Mesendoderm (in vitro differentiated cells): ENCODE results near the gene ASTN1.

Experiments
- DNase-seq: peaks from one replicate; pipeline ENCODE4 v3.0.0; 2013
- H2AK5ac ChIP-seq: 2 replicates; pipeline ENCODE4 v1.6.1; 2013; ENCODE audit warnings: low read length, inconsistent platforms
- H2BK120ac ChIP-seq: 2 replicates; pipeline ENCODE4 v1.6.1; 2013; ENCODE audit warnings: low read depth, mild to moderate bottlenecking, low read length, moderate library complexity, mixed read lengths
- H2BK15ac ChIP-seq: replicated peaks from 2 replicates; pipeline ENCODE4 v1.6.1; 2013; ENCODE audit warnings: low read depth, mild to moderate bottlenecking, moderate library complexity
- H2BK5ac ChIP-seq: 2 replicates; pipeline ENCODE4 v1.6.1; 2013; ENCODE audit warnings: low read length, inconsistent platforms
- H3K18ac ChIP-seq: 2 replicates; pipeline ENCODE4 v1.6.1; 2013; ENCODE audit warnings: mild to moderate bottlenecking, low read length, mixed read lengths
- H3K23ac ChIP-seq: one replicate; pipeline ENCODE4 v1.6.1; 2013; ENCODE audit warnings: low read length
- H3K27ac ChIP-seq: 2 replicates; pipeline ENCODE4 v1.5.1; 2013; ENCODE audit warnings: low read depth, mild to moderate bottlenecking, inconsistent platforms, low read length, moderate library complexity
- H3K27me3 ChIP-seq: 2 replicates; pipeline ENCODE4 v1.6.1; 2013; ENCODE audit warnings: low read length, control low read depth, mild to moderate bottlenecking, inconsistent platforms; ENCODE audit not compliant: insufficient read depth, poor library complexity
- H3K36me3 ChIP-seq: 2 replicates; pipeline ENCODE4 v1.6.1; 2013; ENCODE audit warnings: low read length, inconsistent platforms; ENCODE audit not compliant: control insufficient read depth, insufficient read depth
- H3K4ac ChIP-seq: one replicate; pipeline ENCODE4 v1.6.1; 2013; ENCODE audit warnings: low read depth, mild to moderate bottlenecking, low read length, moderate library complexity
- H3K4me1 ChIP-seq: 2 replicates; pipeline ENCODE4 v1.6.1; 2013; ENCODE audit warnings: low read depth, low read length, inconsistent platforms; ENCODE audit not compliant: control insufficient read depth
- H3K4me2 ChIP-seq: 2 replicates; pipeline ENCODE4 v1.6.1; 2013; ENCODE audit warnings: low read length
- H3K4me3 ChIP-seq: 2 replicates; pipeline ENCODE4 v1.5.1; 2013; ENCODE audit warnings: mild to moderate bottlenecking, low read length
- H3K56ac ChIP-seq: one replicate; pipeline ENCODE4 v1.6.1; 2013; ENCODE audit warnings: low read length
- H3K79me1 ChIP-seq: 2 replicates; pipeline ENCODE4 v1.6.1; 2013; ENCODE audit warnings: low read length, inconsistent platforms
- H3K79me2 ChIP-seq: 2 replicates; pipeline ENCODE4 v1.6.1; 2013; ENCODE audit warnings: mild to moderate bottlenecking, low read length; ENCODE audit not compliant: control insufficient read depth, insufficient read depth
- H3K9ac ChIP-seq: 2 replicates; pipeline ENCODE4 v1.6.1; 2013; ENCODE audit warnings: low read length, inconsistent platforms
- H4K5ac ChIP-seq: one replicate; pipeline ENCODE4 v1.6.1; 2013; ENCODE audit warnings: low read length
- H4K8ac ChIP-seq: one replicate; pipeline ENCODE4 v1.6.1; 2013; ENCODE audit warnings: low read depth, mild to moderate bottlenecking, control low read depth, low read length, moderate library complexity
- WGBS: extraction: QIAGEN DNeasy Blood & Tissue Kit; methylation state at CpG from one replicate; pipeline ENCODE4 v1.1.7; 2013; ENCODE audit warnings: low lambda C conversion rate, missing lambda C conversion rate; ENCODE audit not compliant: insufficient coverage; ENCODE audit errors: extremely low coverage; 5-methylcytosine and 5-hydroxymethylcytosine counted together

Gene ASTN1

GRCh38 chr1:177162243-177162642 is 2.3 kb downstream of the ASTN1 start:
- H3K36me3 ChIP-seq, result no peaks in the 10 kb centered on the region
- H3K23ac ChIP-seq, result no peak overlapping the region
- no peak overlapping the region for H3K27ac ChIP-seq
- peaks cover 20% of the 10 kb centered on the region for H3K27me3 ChIP-seq
- no peak overlapping the region for H3K4me3 ChIP-seq
- no peak for DNase-seq
- no peaks in the 10 kb centered on the region for H3K4me1 ChIP-seq
- no peak overlapping the region for H2BK15ac ChIP-seq
- no peak overlapping the region for H2BK120ac ChIP-seq
- no peak overlapping the region for H3K56ac ChIP-seq
- no peak overlapping the region for H4K8ac ChIP-seq
- no peaks in the 10 kb centered on the region for H3K79me1 ChIP-seq
- no peak overlapping the region for H3K4ac ChIP-seq
- no peak overlapping the region for H2AK5ac ChIP-seq
- no CpG with 5 or more reads among the region's 2 CpGs for WGBS
- no peak overlapping the region for H3K18ac ChIP-seq
- H2BK5ac ChIP-seq, result no peak overlapping the region
- H3K79me2 ChIP-seq, result no peaks in the 10 kb centered on the region
- no peak overlapping the region for H3K9ac ChIP-seq
- H4K5ac ChIP-seq, result no peak overlapping the region
- H3K4me2 ChIP-seq, result no peak overlapping the region

GRCh38 chr1:177146499-177146898 is 18.0 kb downstream of the ASTN1 start:
- H3K4me1 ChIP-seq, result peaks cover 3% of the 10 kb centered on the region
- no peak overlapping the region for H2BK15ac ChIP-seq
- no peak overlapping the region for H3K4ac ChIP-seq
- H3K9ac ChIP-seq, result no peak overlapping the region
- H2BK5ac ChIP-seq, result no peak overlapping the region
- H4K5ac ChIP-seq, result no peak overlapping the region
- H3K36me3 ChIP-seq, result no peaks in the 10 kb centered on the region
- no peak overlapping the region for H3K4me3 ChIP-seq
- DNase-seq, result no peak
- no CpG with 5 or more reads among the region's 2 CpGs for WGBS
- H3K79me1 ChIP-seq, result no peaks in the 10 kb centered on the region
- H3K79me2 ChIP-seq, result no peaks in the 10 kb centered on the region
- no peak overlapping the region for H3K27ac ChIP-seq
- no peak overlapping the region for H3K56ac ChIP-seq
- no peak overlapping the region for H2BK120ac ChIP-seq
- no peaks in the 10 kb centered on the region for H3K27me3 ChIP-seq
- no peak overlapping the region for H3K18ac ChIP-seq
- no peak overlapping the region for H4K8ac ChIP-seq
- H3K4me2 ChIP-seq, result no peak overlapping the region
- no peak overlapping the region for H3K23ac ChIP-seq
- no peak overlapping the region for H2AK5ac ChIP-seq

- Histone ChIP-seq H3K36me3 (no peaks in the 10 kb centered on the region), H2BK5ac (no peak overlapping the region), H3K4ac (no peak overlapping the region), H4K8ac (no peak overlapping the region), H3K79me1 (no peaks in the 10 kb centered on the region), H3K23ac (no peak overlapping the region), H2BK120ac (no peak overlapping the region), H3K27me3 (no peaks in the 10 kb centered on the region), H4K5ac (no peak overlapping the region), H3K4me1 (peaks cover 3% of the 10 kb centered on the region), H3K56ac (no peak overlapping the region), H3K18ac (no peak overlapping the region), H3K79me2 (no peaks in the 10 kb centered on the region), H2BK15ac (no peak overlapping the region), H3K4me3 (no peak overlapping the region), H3K4me2 (no peak overlapping the region), H3K9ac (no peak overlapping the region), H3K27ac (no peak overlapping the region), H2AK5ac (no peak overlapping the region)
- WGBS, result no CpG with 5 or more reads among the region's 3 CpGs
- DNase-seq, result no peak
These were observed 19.1 kb downstream of the ASTN1 start for GRCh38 chr1:177145106-177146070.

- Histone ChIP-seq H3K27ac (no peak overlapping the region), H2BK5ac (no peak overlapping the region), H2BK15ac (no peak overlapping the region), H2BK120ac (no peak overlapping the region), H4K5ac (no peak overlapping the region), H3K4me3 (no peak overlapping the region), H3K27me3 (no peaks in the 10 kb centered on the region), H3K18ac (no peak overlapping the region), H3K4me1 (peaks cover 3% of the 10 kb centered on the region), H3K79me1 (no peaks in the 10 kb centered on the region), H4K8ac (no peak overlapping the region), H2AK5ac (no peak overlapping the region), H3K79me2 (no peaks in the 10 kb centered on the region), H3K23ac (no peak overlapping the region), H3K9ac (no peak overlapping the region), H3K4me2 (no peak overlapping the region), H3K56ac (no peak overlapping the region), H3K36me3 (no peaks in the 10 kb centered on the region), H3K4ac (no peak overlapping the region)
- no CpG with 5 or more reads among the region's 4 CpGs for WGBS
- no peak for DNase-seq
These were observed 21.7 kb downstream of the ASTN1 start for GRCh38 chr1:177142791-177143271.

- H3K23ac ChIP-seq, result no peak overlapping the region
- no peak overlapping the region for H3K4ac ChIP-seq
- no peak overlapping the region for H3K27ac ChIP-seq
- H3K4me3 ChIP-seq, result no peak overlapping the region
- no peak overlapping the region for H3K9ac ChIP-seq
- no peaks in the 10 kb centered on the region for H3K36me3 ChIP-seq
- H2BK120ac ChIP-seq, result no peak overlapping the region
- H4K5ac ChIP-seq, result no peak overlapping the region
- H3K56ac ChIP-seq, result no peak overlapping the region
- no CpG with 5 or more reads among the region's 1 CpG for WGBS
- no peaks in the 10 kb centered on the region for H3K27me3 ChIP-seq
- no peaks in the 10 kb centered on the region for H3K79me1 ChIP-seq
- H2BK5ac ChIP-seq, result no peak overlapping the region
- H4K8ac ChIP-seq, result no peak overlapping the region
- H3K4me1 ChIP-seq, result peaks cover 3% of the 10 kb centered on the region
- no peak overlapping the region for H2AK5ac ChIP-seq
- no peak overlapping the region for H3K18ac ChIP-seq
- H3K4me2 ChIP-seq, result no peak overlapping the region
- no peak for DNase-seq
- no peaks in the 10 kb centered on the region for H3K79me2 ChIP-seq
- H2BK15ac ChIP-seq, result no peak overlapping the region
These were observed 22.5 kb downstream of the ASTN1 start for GRCh38 chr1:177142010-177142409.
